Esophagus squamous epithelium (tissue), 4 donors: ENCODE measurements around the gene TMEM139.

Experiments used
- CTCF ChIP-seq, 6 experiments: fragments of 450-650 bp in 4 of 6; fragments of 200-600 bp in 2 of 6; sonication (generic) in 2 of 6; IDR thresholded peaks; one replicate each; pipeline ENCODE4 v1.5.1; 2016 to 2019; ENCODE audit warnings: antibody characterized with exemption in 6 of 6, mild to moderate bottlenecking in 4 of 6, moderate library complexity in 4 of 6
- POLR2A ChIP-seq, 4 donors: fragments of 450-650 bp; IDR thresholded peaks; one replicate each; pipeline ENCODE4 v1.6.1; 2017; ENCODE audit warnings: antibody characterized with exemption in 4 of 4, mild to moderate bottlenecking in 4 of 4, moderate library complexity in 3 of 4

DNA sequence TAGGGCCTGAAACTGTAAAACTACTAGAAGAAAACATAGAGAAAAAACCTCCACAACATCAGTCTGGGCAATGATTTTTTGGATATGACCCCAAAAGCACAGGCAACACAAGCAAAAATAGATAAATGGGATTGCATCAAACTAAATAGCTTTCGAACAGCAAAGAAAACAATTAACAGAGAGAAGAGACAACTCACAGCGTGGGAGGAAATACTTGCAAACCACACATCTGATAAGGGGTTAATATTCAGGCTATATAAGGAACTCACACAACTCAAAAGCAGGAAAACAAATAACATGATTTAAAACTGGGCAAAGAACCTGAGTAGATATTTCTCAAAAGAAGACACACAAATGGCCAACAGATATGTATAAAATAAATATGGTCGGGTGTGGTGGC lies 29.2 kb upstream of the TMEM139 start:
- no peak for TF ChIP-seq CTCF (IDR thresholded peaks at IDR 0.05)
- TF ChIP-seq POLR2A (IDR thresholded peaks at IDR 0.05), result no peak
